GM12878 (cell line): Measurements from ENCODE around the gene CADM3. TPM values are rescaled to one million over a fixed set of nuclear protein-coding genes. Genes with fewer than 3 reads are reported as not detected.
A peak's percentile ranks its signal among the peaks of the same experiment; 100 is the strongest.

Experiments used
- ATAC-seq: fragments of 200-7000 bp; cut with Tn5 transposase; 3 replicates; pipeline ENCODE4 v1.9.1; 2020; ENCODE audit warnings: mild to moderate bottlenecking, moderate library complexity
- BruUV-seq: library from RNA; stranded (reverse); fragments of 400-500 nt; replicated peaks from 2 replicates; lab custom pipeline; 2021; lab: Mats Ljungman, UMichigan
- CTCF ChIA-PET: fragments of 300-600 bp; sonication (Branson Sonifier 250); formaldehyde crosslinking; extraction: SDS; loops from one replicate; lab custom pipeline; 2021; ENCODE audit warnings: inconsistent platforms; lab: Yijun Ruan, JAX
- POLR2A ChIA-PET: fragments of 350-600 bp; formaldehyde crosslinking; extraction: SDS; loops from one replicate; lab custom pipeline; 2021; ENCODE audit warnings: inconsistent platforms; lab: Charles Lee
- RAD21 ChIA-PET: fragments of 300-600 bp; sonication (Branson Sonifier 250); formaldehyde crosslinking; loops from one replicate; lab custom pipeline; 2023; ENCODE audit warnings: antibody characterized with exemption; ENCODE audit not compliant: unreplicated experiment; lab: Charles Lee
- SMC1A ChIA-PET: fragments of 300-600 bp; sonication (Branson Sonifier 250); formaldehyde crosslinking; loops from one replicate; lab custom pipeline; 2023; ENCODE audit not compliant: unreplicated experiment, uncharacterized antibody; lab: Charles Lee
- DNase-seq: peaks from one replicate; pipeline ENCODE4 v3.0.0-alpha.2; 2011; ENCODE audit warnings: low read depth, low spot score
- FAIRE-seq: peaks from 3 replicates; lab custom pipeline; 2011; peaks lifted over from hg19 to GRCh38; lab: Jason Lieb, UNC
- H2AFZ ChIP-seq: 2 replicates; pipeline ENCODE4 v1.6.0; 2011; ENCODE audit warnings: low read depth, low read length, control low read depth; ENCODE audit not compliant: control insufficient read depth
- H3K27ac ChIP-seq: 2 replicates; pipeline ENCODE4 v1.5.1; 2011; ENCODE audit warnings: control low read depth; ENCODE audit not compliant: control insufficient read depth, insufficient read depth
- H3K27me3 ChIP-seq, 2 experiments: replicated peaks in 1 of 2; 2 replicates each; pipeline versions ENCODE4 v1.6.0 to v1.6.1; 2011; ENCODE audit warnings: low read length in 1 of 2; ENCODE audit not compliant: control insufficient read depth in 2 of 2, insufficient read depth in 2 of 2
- H3K36me3 ChIP-seq, 2 experiments: 2 replicates each; pipeline ENCODE4 v1.5.1; 2011; ENCODE audit warnings: low read length in 1 of 2; ENCODE audit not compliant: control insufficient read depth in 2 of 2, insufficient read depth in 2 of 2
- H3K4me1 ChIP-seq: 2 replicates; pipeline ENCODE4 v1.6.1; 2011; ENCODE audit warnings: mild to moderate bottlenecking, low read length, moderate library complexity, mixed read lengths; ENCODE audit not compliant: control insufficient read depth, insufficient read depth
- H3K4me2 ChIP-seq: 2 replicates; pipeline ENCODE4 v1.6.0; 2011; ENCODE audit warnings: control low read depth; ENCODE audit not compliant: control insufficient read depth, insufficient read depth
- H3K4me3 ChIP-seq: fragments of 200-600 bp; sonication (generic); 2 replicates; pipeline ENCODE4 v1.5.1; 2016
- H3K79me2 ChIP-seq: 2 replicates; pipeline ENCODE4 v1.6.0; 2011; ENCODE audit warnings: low read length; ENCODE audit not compliant: control insufficient read depth, insufficient read depth
- H3K9ac ChIP-seq: 2 replicates; pipeline ENCODE4 v1.8.0; 2011; ENCODE audit warnings: low read length, control low read depth, mixed read lengths; ENCODE audit not compliant: control insufficient read depth, insufficient read depth
- H3K9me3 ChIP-seq: replicated peaks from 3 replicates; pipeline ENCODE4 v1.5.1; 2011; ENCODE audit warnings: mild to moderate bottlenecking, low read length; ENCODE audit not compliant: control insufficient read depth, insufficient read depth
- H4K20me1 ChIP-seq: 2 replicates; pipeline ENCODE4 v1.6.0; 2011; ENCODE audit not compliant: control insufficient read depth, insufficient read depth
- RAD21 ChIP-seq: IDR thresholded peaks from 2 replicates; pipeline ENCODE4 v1.6.1; 2011; ENCODE audit warnings: mild to moderate bottlenecking, low read depth, low read length, moderate library complexity; ENCODE audit not compliant: insufficient read depth
- SMC3 ChIP-seq: IDR thresholded peaks from 2 replicates; pipeline ENCODE4 v1.6.1; 2011; ENCODE audit warnings: low read length, improper control_type of control experiment, borderline replicate concordance
- SPI1 ChIP-seq: IDR thresholded peaks from 2 replicates; pipeline ENCODE4 v1.6.1; 2011; ENCODE audit warnings: low read depth, mild to moderate bottlenecking, low read length, moderate library complexity, borderline replicate concordance; ENCODE audit not compliant: insufficient read depth
- TCF3 ChIP-seq: IDR thresholded peaks from 2 replicates; pipeline ENCODE4 v1.6.1; 2012; ENCODE audit warnings: low read depth, mild to moderate bottlenecking, low read length, borderline replicate concordance; ENCODE audit not compliant: insufficient read depth
- WGBS: methylation state at CpG from one replicate; pipeline ENCODE4 v1.1.6; 2016; ENCODE audit warnings: low lambda C conversion rate; ENCODE audit not compliant: insufficient replicate concordance, insufficient coverage; ENCODE audit errors: missing lambda C conversion rate; 5-methylcytosine and 5-hydroxymethylcytosine counted together
- in situ Hi-C: fragments of 300-500 bp; cut with MboI; formaldehyde crosslinking; loops from 9 replicates; pipeline ENCODE4 v1.14.3; 2018; ENCODE audit warnings: mixed read lengths
- intact Hi-C: fragments of 100-400 bp; cut with micrococcal nuclease; formaldehyde crosslinking; loops from one replicate; pipeline ENCODE4 v1.14.2; 2022; ENCODE audit not compliant: unreplicated experiment
- polyA plus RNA-seq, 11 experiments: library from polyadenylated mRNA; depleted of rRNA in 4 of 11; unstranded in 6 of 11; stranded (reverse) in 5 of 11; fragments of >200 nt; fragmentation: Nextera tagmentation in 4 of 11; fragmentation: Illumina TruSeq in 1 of 11; extraction: Ambion mirVana in 4 of 11; extraction: Trizol in 1 of 11; gene quantifications; 1 replicate in 1 of 11; 2 replicates in 10 of 11; pipeline versions ENCODE4 v1.2.1 to v1.2.3, GENCODE V29; 2011 to 2016; ENCODE audit warnings: inconsistent platforms in 2 of 11, missing spikeins in 2 of 11, low read depth in 1 of 11
- total RNA-seq, 4 experiments: library from RNA; depleted of rRNA in 3 of 4; stranded (reverse); fragments of >200 nt in 3 of 4; fragmentation: Illumina TruSeq in 1 of 4; extraction: Trizol in 1 of 4; gene quantifications; 2 replicates each; pipeline versions ENCODE4 v1.2.1 to v1.2.3, GENCODE V29; 2013 to 2021
- TF ChIP-seq, protein P1 (sequence below), 3 experiments: IDR thresholded peaks in 2 of 3; conservative IDR thresholded peaks in 1 of 3; 2 replicates each; pipeline ENCODE4 v1.5.1; 2011; ENCODE audit warnings: low read depth in 3 of 3, low read length in 3 of 3, mild to moderate bottlenecking in 3 of 3, control low read depth in 2 of 3, moderate library complexity in 2 of 3, inconsistent platforms in 1 of 3, mixed read lengths in 1 of 3; ENCODE audit not compliant: control insufficient read depth in 2 of 3, insufficient read depth in 1 of 3; ENCODE audit errors: extremely low read depth in 1 of 3
- TF ChIP-seq, protein P2 (sequence below): fragments of 150-350 bp; IDR thresholded peaks from 2 replicates; pipeline ENCODE4 v1.6.1; 2016; ENCODE audit warnings: low read depth, low read length
- TF ChIP-seq, protein P3 (sequence below): IDR thresholded peaks from 2 replicates; pipeline ENCODE4 v1.6.1; 2011; ENCODE audit warnings: low read depth, low read length, improper control_type of control experiment, borderline replicate concordance

Gene CADM3
- total and polyA plus RNA-seq, 10 of the 15 experiments (the other 5 are each of a cell fraction or from before 2014, with no cell fraction given), result 0.04 to 0.37 TPM; not detected in 8

DNA sequence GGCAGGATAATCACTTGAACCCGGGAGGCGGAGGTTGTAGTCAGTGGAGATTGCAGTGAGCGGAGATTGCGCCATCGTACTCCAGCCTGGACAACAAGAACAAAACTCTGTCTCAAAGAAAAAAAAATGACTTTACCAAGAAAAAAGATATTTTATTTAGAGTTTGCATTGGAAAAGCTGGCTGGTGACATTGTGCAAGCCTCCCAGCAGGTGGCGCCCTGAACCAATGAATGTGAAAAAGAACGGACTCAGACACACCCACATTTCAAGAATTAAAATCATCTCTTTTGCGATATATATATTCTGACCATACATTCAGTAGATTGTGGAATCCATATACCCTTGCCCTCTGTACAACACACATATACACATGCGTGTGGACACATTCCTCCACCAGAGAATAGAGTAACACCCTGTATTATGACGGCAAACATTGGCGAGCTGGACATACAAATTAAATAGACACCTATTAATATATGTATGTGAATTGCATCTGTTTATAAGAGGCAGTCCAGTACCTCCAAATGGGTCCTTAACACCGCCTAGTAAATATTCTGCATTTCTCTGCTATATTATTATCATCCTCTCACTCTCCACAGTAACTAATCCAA is 39.0 kb upstream of the CADM3 start:
- ChIA-PET CTCF (interaction anchor here (0.6 to 11.5 kb wide), 33 partner anchors 8 to 1173 kb away, joined by 3 to 236 read pairs (median 4); no protein-coding TSS in a partner anchor), SMC1A (interaction anchor here (0.5 to 6.3 kb wide), 17 partner anchors 8 to 1350 kb away, joined by 3 to 49 read pairs (median 3); no protein-coding TSS in a partner anchor)
- peak; percentile 75 for ATAC-seq
- no peaks in the 10 kb centered on the region for H3K79me2 ChIP-seq
- no peak overlapping the region for H3K27ac ChIP-seq
- H3K9me3 ChIP-seq, result no peaks in the 10 kb centered on the region
- no peak for FAIRE-seq
- in situ Hi-C loops, result no loop called here
- BruUV-seq, result no TSS peak
- H2AFZ ChIP-seq, result no peak overlapping the region
- no peak for DNase-seq
- TF ChIP-seq, protein P1, sequence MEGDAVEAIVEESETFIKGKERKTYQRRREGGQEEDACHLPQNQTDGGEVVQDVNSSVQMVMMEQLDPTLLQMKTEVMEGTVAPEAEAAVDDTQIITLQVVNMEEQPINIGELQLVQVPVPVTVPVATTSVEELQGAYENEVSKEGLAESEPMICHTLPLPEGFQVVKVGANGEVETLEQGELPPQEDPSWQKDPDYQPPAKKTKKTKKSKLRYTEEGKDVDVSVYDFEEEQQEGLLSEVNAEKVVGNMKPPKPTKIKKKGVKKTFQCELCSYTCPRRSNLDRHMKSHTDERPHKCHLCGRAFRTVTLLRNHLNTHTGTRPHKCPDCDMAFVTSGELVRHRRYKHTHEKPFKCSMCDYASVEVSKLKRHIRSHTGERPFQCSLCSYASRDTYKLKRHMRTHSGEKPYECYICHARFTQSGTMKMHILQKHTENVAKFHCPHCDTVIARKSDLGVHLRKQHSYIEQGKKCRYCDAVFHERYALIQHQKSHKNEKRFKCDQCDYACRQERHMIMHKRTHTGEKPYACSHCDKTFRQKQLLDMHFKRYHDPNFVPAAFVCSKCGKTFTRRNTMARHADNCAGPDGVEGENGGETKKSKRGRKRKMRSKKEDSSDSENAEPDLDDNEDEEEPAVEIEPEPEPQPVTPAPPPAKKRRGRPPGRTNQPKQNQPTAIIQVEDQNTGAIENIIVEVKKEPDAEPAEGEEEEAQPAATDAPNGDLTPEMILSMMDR (IDR thresholded peaks at IDR 0.05 in 2 of 3, conservative IDR thresholded peaks at IDR 0.05 in 1 of 3; ENCODE audit: control insufficient read depth in 2 of 3, extremely low read depth in 1 of 3, insufficient read depth in 1 of 3, low read depth in 3 of 3, low read length in 3 of 3), result peak; percentile 79 to 90 (median 87)
- TF ChIP-seq SPI1 (no peak), SMC3 (peak; percentile 75), TCF3 (no peak), RAD21 (peak; percentile 82)
- TF ChIP-seq, protein P2, sequence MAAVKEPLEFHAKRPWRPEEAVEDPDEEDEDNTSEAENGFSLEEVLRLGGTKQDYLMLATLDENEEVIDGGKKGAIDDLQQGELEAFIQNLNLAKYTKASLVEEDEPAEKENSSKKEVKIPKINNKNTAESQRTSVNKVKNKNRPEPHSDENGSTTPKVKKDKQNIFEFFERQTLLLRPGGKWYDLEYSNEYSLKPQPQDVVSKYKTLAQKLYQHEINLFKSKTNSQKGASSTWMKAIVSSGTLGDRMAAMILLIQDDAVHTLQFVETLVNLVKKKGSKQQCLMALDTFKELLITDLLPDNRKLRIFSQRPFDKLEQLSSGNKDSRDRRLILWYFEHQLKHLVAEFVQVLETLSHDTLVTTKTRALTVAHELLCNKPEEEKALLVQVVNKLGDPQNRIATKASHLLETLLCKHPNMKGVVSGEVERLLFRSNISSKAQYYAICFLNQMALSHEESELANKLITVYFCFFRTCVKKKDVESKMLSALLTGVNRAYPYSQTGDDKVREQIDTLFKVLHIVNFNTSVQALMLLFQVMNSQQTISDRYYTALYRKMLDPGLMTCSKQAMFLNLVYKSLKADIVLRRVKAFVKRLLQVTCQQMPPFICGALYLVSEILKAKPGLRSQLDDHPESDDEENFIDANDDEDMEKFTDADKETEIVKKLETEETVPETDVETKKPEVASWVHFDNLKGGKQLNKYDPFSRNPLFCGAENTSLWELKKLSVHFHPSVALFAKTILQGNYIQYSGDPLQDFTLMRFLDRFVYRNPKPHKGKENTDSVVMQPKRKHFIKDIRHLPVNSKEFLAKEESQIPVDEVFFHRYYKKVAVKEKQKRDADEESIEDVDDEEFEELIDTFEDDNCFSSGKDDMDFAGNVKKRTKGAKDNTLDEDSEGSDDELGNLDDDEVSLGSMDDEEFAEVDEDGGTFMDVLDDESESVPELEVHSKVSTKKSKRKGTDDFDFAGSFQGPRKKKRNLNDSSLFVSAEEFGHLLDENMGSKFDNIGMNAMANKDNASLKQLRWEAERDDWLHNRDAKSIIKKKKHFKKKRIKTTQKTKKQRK, result no peak
- TF ChIP-seq, protein P3, sequence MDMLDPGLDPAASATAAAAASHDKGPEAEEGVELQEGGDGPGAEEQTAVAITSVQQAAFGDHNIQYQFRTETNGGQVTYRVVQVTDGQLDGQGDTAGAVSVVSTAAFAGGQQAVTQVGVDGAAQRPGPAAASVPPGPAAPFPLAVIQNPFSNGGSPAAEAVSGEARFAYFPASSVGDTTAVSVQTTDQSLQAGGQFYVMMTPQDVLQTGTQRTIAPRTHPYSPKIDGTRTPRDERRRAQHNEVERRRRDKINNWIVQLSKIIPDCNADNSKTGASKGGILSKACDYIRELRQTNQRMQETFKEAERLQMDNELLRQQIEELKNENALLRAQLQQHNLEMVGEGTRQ, result no peak
- TF ChIP-seq, all 136 proteins: peak for 3
- intact Hi-C loops, result loop anchor here (2.0 to 5.0 kb wide), 2 partner anchors 65 to 78 kb away; no protein-coding TSS in a partner anchor
- no peak overlapping the region for H3K4me2 ChIP-seq
- no peaks in the 10 kb centered on the region for H4K20me1 ChIP-seq
- ChIA-PET RAD21 (interaction anchor here (0.7 to 3.2 kb wide), 9 partner anchors 15 to 946 kb away, joined by 3 to 25 read pairs (median 5); no protein-coding TSS in a partner anchor), POLR2A (interaction anchor here (0.7 kb wide), 1 partner anchor 55 kb away, joined by 7 read pairs; no protein-coding TSS in a partner anchor)
- no peaks in the 10 kb centered on the region for H3K27me3 ChIP-seq
- H3K36me3 ChIP-seq, result no peaks in the 10 kb centered on the region
- no peak overlapping the region for H3K4me3 ChIP-seq
- no peaks in the 10 kb centered on the region for H3K4me1 ChIP-seq
- H3K9ac ChIP-seq, result no peak overlapping the region
- WGBS, result 31% methylated on average over 12 of the region's 12 CpGs
